Liver (tissue), 9 donors: ENCODE measurements around the gene N4BP3. TPM values are rescaled to one million over a fixed set of nuclear protein-coding genes. Genes with fewer than 3 reads are reported as not detected.

Source experiments
- DNase-seq: peaks from one replicate; pipeline ENCODE4 v3.0.0-alpha.2; 2017; ENCODE audit warnings: low spot score
- H3K27ac ChIP-seq, 2 donors: one replicate each; pipeline ENCODE4 v1.7.0; 2013; ENCODE audit warnings: inconsistent platforms in 2 of 2, low read length in 2 of 2, control low read depth in 1 of 2, low read depth in 1 of 2, mild to moderate bottlenecking in 1 of 2
- H3K27me3 ChIP-seq, 4 donors: one replicate each; pipeline versions ENCODE4 v1.6.1 to v1.7.0; 2013; ENCODE audit warnings: low read length in 3 of 4, inconsistent platforms in 1 of 4, mild to moderate bottlenecking in 1 of 4, moderate library complexity in 1 of 4; ENCODE audit not compliant: control insufficient read depth in 4 of 4, insufficient read depth in 4 of 4
- H3K36me3 ChIP-seq, 4 donors: one replicate each; pipeline versions ENCODE4 v1.6.1 to v1.7.0; 2013; ENCODE audit warnings: low read length in 3 of 4, mild to moderate bottlenecking in 3 of 4, low read depth in 1 of 4, moderate library complexity in 1 of 4; ENCODE audit not compliant: control insufficient read depth in 4 of 4, insufficient read depth in 3 of 4
- H3K4me1 ChIP-seq, 4 donors: one replicate each; pipeline versions ENCODE4 v1.6.1 to v1.7.0; 2013; ENCODE audit warnings: low read length in 3 of 4, mild to moderate bottlenecking in 3 of 4, moderate library complexity in 1 of 4; ENCODE audit not compliant: control insufficient read depth in 4 of 4, insufficient read depth in 4 of 4
- H3K4me3 ChIP-seq, 3 donors: one replicate each; pipeline versions ENCODE4 v1.6.1 to v1.7.0; 2013; ENCODE audit warnings: low read length in 3 of 3, control low read depth in 1 of 3, low read depth in 1 of 3, mild to moderate bottlenecking in 1 of 3
- H3K9ac ChIP-seq, 2 donors: one replicate each; pipeline ENCODE4 v1.7.0; 2013; ENCODE audit warnings: low read length in 2 of 2, mild to moderate bottlenecking in 2 of 2, moderate library complexity in 2 of 2, control low read depth in 1 of 2, low read depth in 1 of 2
- H3K9me3 ChIP-seq, 4 donors: one replicate each; pipeline versions ENCODE4 v1.6.1 to v1.7.0; 2013; ENCODE audit warnings: low read length in 3 of 4; ENCODE audit not compliant: control insufficient read depth in 4 of 4
- CTCF ChIP-seq: fragments of 150-350 bp; IDR thresholded peaks from 2 replicates; pipeline ENCODE4 v1.5.1; 2017; ENCODE audit warnings: improper control_type of control experiment, low read depth, low read length; ENCODE audit not compliant: missing input control
- EGR1 ChIP-seq, 2 donors: IDR thresholded peaks; 2 replicates each; pipeline ENCODE4 v1.6.1; 2016 to 2018; ENCODE audit warnings: antibody characterized with exemption in 2 of 2, low read depth in 2 of 2
- FOXA1 ChIP-seq: IDR thresholded peaks from 2 replicates; pipeline ENCODE4 v1.6.1; 2016; ENCODE audit warnings: antibody characterized with exemption
- FOXA2 ChIP-seq: IDR thresholded peaks from 2 replicates; pipeline ENCODE4 v1.6.1; 2016; ENCODE audit warnings: antibody characterized with exemption
- GABPA ChIP-seq, 2 donors: IDR thresholded peaks in 1 of 2; conservative IDR thresholded peaks in 1 of 2; 2 replicates each; pipeline ENCODE4 v1.6.1; 2016; ENCODE audit warnings: antibody characterized with exemption in 2 of 2, mild to moderate bottlenecking in 1 of 2, moderate library complexity in 1 of 2
- HNF4A ChIP-seq, 2 donors: conservative IDR thresholded peaks; 2 replicates each; pipeline ENCODE4 v1.6.1; 2016; ENCODE audit warnings: antibody characterized with exemption in 2 of 2, mild to moderate bottlenecking in 2 of 2
- JUND ChIP-seq, 2 donors: IDR thresholded peaks; 2 replicates each; pipeline ENCODE4 v1.6.1; 2016; ENCODE audit warnings: antibody characterized with exemption in 2 of 2
- NR2F2 ChIP-seq: IDR thresholded peaks from 2 replicates; pipeline ENCODE4 v1.6.1; 2016; ENCODE audit warnings: antibody characterized with exemption
- RAD21 ChIP-seq, 2 donors: IDR thresholded peaks; 2 replicates each; pipeline ENCODE4 v1.6.1; 2016; ENCODE audit warnings: antibody characterized with exemption in 2 of 2, mild to moderate bottlenecking in 2 of 2
- REST ChIP-seq: IDR thresholded peaks from 2 replicates; pipeline ENCODE4 v1.6.1; 2016; ENCODE audit warnings: antibody characterized with exemption, mild to moderate bottlenecking
- RXRA ChIP-seq, 2 donors: IDR thresholded peaks; 2 replicates each; pipeline ENCODE4 v1.6.1; 2017 to 2018; ENCODE audit warnings: antibody characterized with exemption in 2 of 2, mild to moderate bottlenecking in 1 of 2
- SP1 ChIP-seq: IDR thresholded peaks from 2 replicates; pipeline ENCODE4 v1.6.1; 2018; ENCODE audit warnings: antibody characterized with exemption, mild to moderate bottlenecking
- TAF1 ChIP-seq: conservative IDR thresholded peaks from 2 replicates; pipeline ENCODE4 v1.6.1; 2016; ENCODE audit warnings: antibody characterized with exemption, mild to moderate bottlenecking
- YY1 ChIP-seq: IDR thresholded peaks from 2 replicates; pipeline ENCODE4 v1.6.1; 2016; ENCODE audit warnings: antibody characterized with exemption, mild to moderate bottlenecking
- ZBTB33 ChIP-seq: IDR thresholded peaks from 2 replicates; pipeline ENCODE4 v1.6.1; 2016; ENCODE audit warnings: antibody characterized with exemption
- WGBS: extraction: QIAGEN DNeasy Blood & Tissue Kit; methylation state at CpG from one replicate; pipeline ENCODE4 v1.1.7; 2013; 5-methylcytosine and 5-hydroxymethylcytosine counted together
- polyA plus RNA-seq, 2 donors: library from polyadenylated mRNA; stranded (reverse) in 1 of 2; unstranded in 1 of 2; fragments of 200-250 nt in 1 of 2; fragments of >200 nt in 1 of 2; fragmentation: Nextera tagmentation in 1 of 2; extraction: Ambion mirVana in 1 of 2; gene quantifications; one replicate each; pipeline versions ENCODE4 v1.2.1 to v1.2.3, GENCODE V29; 2013 to 2015
- total RNA-seq, 2 donors: library from RNA; depleted of rRNA; stranded (reverse); fragments of >200 nt; gene quantifications; one replicate each; pipeline ENCODE4 v1.2.3, GENCODE V29; 2014
- TF ChIP-seq, protein P1 (sequence below): IDR thresholded peaks from 2 replicates; pipeline ENCODE4 v1.6.1; 2016; ENCODE audit warnings: antibody characterized with exemption
- donor health status: healthy.
- donor health status: healthy.
- donor health status: healthy.
- donor health status: healthy.
- donor health status: healthy.

N4BP3 gene
- total and polyA plus RNA-seq, 4 donors: 0.06 to 0.28 (median 0.08) TPM; not detected in 1

DNA sequence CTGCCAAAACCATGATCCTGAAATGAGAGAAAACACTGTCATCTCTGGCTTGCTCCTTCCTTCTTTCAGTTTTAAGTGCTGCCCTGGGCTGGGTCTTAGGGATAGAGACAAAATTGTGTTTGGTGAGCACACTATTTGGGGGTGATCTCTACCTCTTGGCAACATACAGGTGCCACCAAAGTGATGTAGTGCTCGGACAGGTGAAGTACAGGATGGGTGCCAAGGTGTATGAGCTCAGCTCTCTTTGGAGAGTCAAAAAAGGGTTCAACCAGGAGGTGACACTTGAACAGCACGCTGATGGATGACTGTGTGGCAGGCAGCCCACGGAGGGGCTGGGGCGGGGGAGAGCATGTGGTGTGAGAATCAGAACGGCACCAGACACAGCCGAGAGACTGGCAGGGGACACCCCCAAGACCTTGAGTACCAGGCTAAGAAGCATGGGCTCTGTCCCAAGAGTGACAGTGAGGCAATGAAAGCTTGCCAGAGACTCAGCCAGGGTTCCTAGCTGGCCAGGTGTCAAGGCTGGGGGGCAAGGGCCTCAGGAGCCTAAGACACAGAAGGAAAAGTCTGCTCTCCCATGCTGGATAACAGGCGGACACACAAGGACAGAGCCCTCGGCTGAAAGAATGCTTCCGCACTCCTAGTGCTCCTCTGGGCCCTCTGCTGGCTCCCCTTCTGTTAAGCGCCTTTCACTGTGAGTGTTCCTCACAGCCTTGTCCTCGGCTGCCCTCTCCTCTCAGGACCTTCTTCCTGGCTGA, 37.8 kb downstream of the N4BP3 start:
- 85% methylated on average over 11 of the region's 11 CpGs for WGBS
- DNase-seq: no peak
- Histone ChIP-seq H3K27me3 (no peaks in the 10 kb centered on the region), H3K9me3 (no peaks in the 10 kb centered on the region), H3K9ac (no peak overlapping the region), H3K4me3 (no peak overlapping the region), H3K36me3 (peaks cover 15 to 48% (median 24%) of the 10 kb centered on the region in 4 donors), H3K4me1 (peaks cover 5 to 16% (median 11%) of the 10 kb centered on the region in 4 donors), H3K27ac (no peak overlapping the region)
- TF ChIP-seq HNF4A (conservative IDR thresholded peaks at IDR 0.05) (no peak), RXRA (IDR thresholded peaks at IDR 0.05) (no peak), TAF1 (no peak), ZBTB33 (no peak), FOXA1 (no peak)

DNA sequence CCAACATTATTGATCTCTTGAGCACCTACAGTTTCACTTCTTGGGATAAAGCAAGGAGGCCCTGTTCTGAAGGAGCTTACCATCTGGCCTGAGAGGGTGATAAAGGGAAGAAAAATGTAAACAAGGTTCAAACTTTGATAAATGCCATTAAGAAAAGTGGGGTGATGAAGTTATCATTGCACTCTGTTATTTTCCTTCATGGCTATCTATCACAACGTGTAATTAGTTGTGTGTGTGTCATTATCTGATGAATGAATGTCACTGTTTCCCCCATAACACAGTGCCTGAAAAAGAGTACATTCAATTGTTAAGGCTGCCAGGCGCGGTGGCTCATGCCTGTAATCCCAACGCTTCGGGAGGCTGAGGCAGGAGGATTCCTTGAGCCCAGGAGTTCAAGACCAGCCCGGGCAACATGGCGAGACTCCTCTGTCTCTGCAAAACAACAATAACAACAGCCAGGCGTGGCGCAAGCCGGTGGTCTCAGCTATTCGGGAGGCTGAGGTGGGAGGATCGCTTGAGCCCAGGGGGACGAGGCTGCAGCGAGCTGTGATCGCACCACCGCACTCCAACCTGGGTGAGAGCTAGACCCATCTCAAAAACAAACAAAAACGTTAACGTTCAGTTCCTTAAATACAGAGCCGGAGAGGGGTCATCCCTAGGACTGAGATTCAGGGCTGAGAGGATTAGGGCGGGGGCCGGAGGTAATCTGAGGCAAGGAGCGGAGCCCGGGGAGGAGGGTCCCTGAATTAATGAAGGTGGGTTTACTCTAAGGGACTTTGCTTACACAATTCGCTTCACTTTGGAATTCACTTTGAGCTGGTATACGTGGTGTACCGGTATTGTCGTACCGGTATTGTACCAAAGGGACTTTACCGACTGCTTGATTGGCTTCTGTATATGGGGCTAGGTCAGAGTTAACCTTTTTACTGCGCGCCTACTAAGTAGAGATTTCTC, 39.4 kb downstream of the N4BP3 start:
- Histone ChIP-seq H3K27me3 (no peaks in the 10 kb centered on the region), H3K4me1 (peaks cover 5 to 16% (median 11%) of the 10 kb centered on the region in 4 donors), H3K9ac (peak overlapping the region; percentile 89 to 90), H3K27ac (peak overlapping the region in 1 of 2 donors; percentile 59), H3K4me3 (peak overlapping the region; percentile 73 to 97 (median 91)), H3K9me3 (no peaks in the 10 kb centered on the region), H3K36me3 (peaks cover 8 to 32% (median 12%) of the 10 kb centered on the region in 4 donors)
- TF ChIP-seq YY1 (no peak), CTCF (no peak), RAD21 (IDR thresholded peaks at IDR 0.05) (no peak), REST (no peak), TAF1 (no peak), GABPA (IDR thresholded peaks at IDR 0.05 in 1 of 2, conservative IDR thresholded peaks at IDR 0.05 in 1 of 2) (no peak), SP1 (no peak), FOXA1 (no peak), NR2F2 (no peak), JUND (IDR thresholded peaks at IDR 0.05) (no peak), RXRA (IDR thresholded peaks at IDR 0.05) (no peak), EGR1 (IDR thresholded peaks at IDR 0.05; ENCODE audit: low read depth in 2 of 2) (no peak), FOXA2 (no peak)
- TF ChIP-seq, protein P1, sequence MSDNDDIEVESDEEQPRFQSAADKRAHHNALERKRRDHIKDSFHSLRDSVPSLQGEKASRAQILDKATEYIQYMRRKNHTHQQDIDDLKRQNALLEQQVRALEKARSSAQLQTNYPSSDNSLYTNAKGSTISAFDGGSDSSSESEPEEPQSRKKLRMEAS: no peak
- DNase-seq: no peak
- 51% methylated on average over 31 of the region's 31 CpGs for WGBS
